H1 (cell line): ENCODE data around the gene CTSC. TPM values are rescaled to one million over a fixed set of nuclear protein-coding genes. Genes with fewer than 3 reads are reported as not detected.

Experiments used
- ATF3 ChIP-seq: IDR thresholded peaks from 2 replicates; pipeline ENCODE4 v1.6.1; 2011; ENCODE audit warnings: low read depth, mild to moderate bottlenecking, low read length; ENCODE audit not compliant: insufficient read depth
- CTBP2 ChIP-seq: IDR thresholded peaks from 2 replicates; pipeline ENCODE4 v1.7.0; 2011; ENCODE audit warnings: borderline replicate concordance, mild to moderate bottlenecking, moderate library complexity, mixed read lengths, low read length; ENCODE audit not compliant: insufficient read depth, insufficient read length
- EP300 ChIP-seq, 2 experiments: IDR thresholded peaks; 1 replicate in 1 of 2; 2 replicates in 1 of 2; pipeline ENCODE4 v1.6.1; 2011 to 2012; ENCODE audit warnings: low read depth in 2 of 2, low read length in 2 of 2, mild to moderate bottlenecking in 2 of 2, borderline replicate concordance in 1 of 2, inconsistent platforms in 1 of 2, moderate library complexity in 1 of 2
- GABPA ChIP-seq: IDR thresholded peaks from 2 replicates; pipeline ENCODE4 v1.6.1; 2011; ENCODE audit warnings: mild to moderate bottlenecking, low read length, moderate library complexity, borderline replicate concordance; ENCODE audit not compliant: insufficient read depth
- NRF1 ChIP-seq: IDR thresholded peaks from 2 replicates; pipeline ENCODE4 v1.6.1; 2011; ENCODE audit warnings: mild to moderate bottlenecking, low read depth, low read length, improper control_type of control experiment
- POLR2AphosphoS5 ChIP-seq: IDR thresholded peaks from 2 replicates; pipeline ENCODE4 v1.6.1; 2011; ENCODE audit warnings: low read depth, low read length
- polyA plus RNA-seq, 7 experiments: library from polyadenylated mRNA; depleted of rRNA in 3 of 7; stranded (reverse) in 5 of 7; unstranded in 2 of 7; fragments of >200 nt in 5 of 7; fragments of 200-250 nt in 2 of 7; gene quantifications; 1 replicate in 5 of 7; 2 replicates in 1 of 7; 4 replicates in 1 of 7; pipeline versions ENCODE4 v1.2.1 to v1.2.3, GENCODE V29; 2011 to 2013; ENCODE audit warnings: missing spikeins in 2 of 7, mixed read lengths in 2 of 7
- total RNA-seq: library from RNA; stranded (reverse); fragmentation: NEBNext Ultra II Directional; extraction: Animal tissue kit (Norgen Biotek cat#: 25700); gene quantifications from 2 replicates; pipeline ENCODE4 v1.2.1, GENCODE V29; 2021
- TF ChIP-seq, protein P1 (sequence below): IDR thresholded peaks from 2 replicates; pipeline ENCODE4 v1.6.1; 2012; ENCODE audit warnings: low read length, inconsistent platforms

Gene CTSC
- total and polyA plus RNA-seq, 2 of the 8 experiments (the other 6 are each of a cell fraction or from before 2014, with no cell fraction given), result 347 to 369 TPM

- TF ChIP-seq, protein P1, sequence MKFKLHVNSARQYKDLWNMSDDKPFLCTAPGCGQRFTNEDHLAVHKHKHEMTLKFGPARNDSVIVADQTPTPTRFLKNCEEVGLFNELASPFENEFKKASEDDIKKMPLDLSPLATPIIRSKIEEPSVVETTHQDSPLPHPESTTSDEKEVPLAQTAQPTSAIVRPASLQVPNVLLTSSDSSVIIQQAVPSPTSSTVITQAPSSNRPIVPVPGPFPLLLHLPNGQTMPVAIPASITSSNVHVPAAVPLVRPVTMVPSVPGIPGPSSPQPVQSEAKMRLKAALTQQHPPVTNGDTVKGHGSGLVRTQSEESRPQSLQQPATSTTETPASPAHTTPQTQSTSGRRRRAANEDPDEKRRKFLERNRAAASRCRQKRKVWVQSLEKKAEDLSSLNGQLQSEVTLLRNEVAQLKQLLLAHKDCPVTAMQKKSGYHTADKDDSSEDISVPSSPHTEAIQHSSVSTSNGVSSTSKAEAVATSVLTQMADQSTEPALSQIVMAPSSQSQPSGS, result no peak
- TF ChIP-seq EP300 (IDR thresholded peaks at IDR 0.05; ENCODE audit: borderline replicate concordance in 1 of 2, low read depth in 2 of 2, low read length in 2 of 2), result no peak
- no peak for TF ChIP-seq ATF3
- TF ChIP-seq CTBP2, result no peak
- TF ChIP-seq GABPA, result no peak
- TF ChIP-seq POLR2AphosphoS5, result no peak
- TF ChIP-seq NRF1, result no peak
Measured at GRCh38 chr11:88284336-88285050, 53.0 kb downstream of the CTSC start (continued).
